Right ventricle myocardium superior (tissue), 1 donor: ENCODE results near the gene GPX6. TPM values are rescaled to one million over a fixed set of nuclear protein-coding genes. Genes with fewer than 3 reads are reported as not detected.
"Not testable (repeated sequence)": the region's sequence is repeated elsewhere in the genome, so short reads cannot be mapped to it uniquely, and the experiment has no call there.

Experiments used
- ATAC-seq: fragments of 200-7000 bp; cut with Tn5 transposase; one replicate; pipeline ENCODE4 v1.9.1; 2020; ENCODE audit warnings: mild to moderate bottlenecking; ENCODE audit not compliant: poor library complexity
- DNase-seq: peaks from one replicate; pipeline ENCODE4 v3.0.0-alpha.2; 2020
- intact Hi-C: fragments of 100-400 bp; cut with DNase I; formaldehyde crosslinking; loops from one replicate; pipeline ENCODE4 v1.11.2; 2022
- total RNA-seq: library from RNA; stranded (reverse); fragmentation: NEBNext Ultra II Directional; extraction: Animal tissue kit (Norgen Biotek cat#: 25700); gene quantifications from one replicate; pipeline ENCODE4 v1.2.1, GENCODE V29; 2021
- donor health status: DM: no; HTN: yes; CAD: no; lungs with severe emphysema.

The GPX6 gene
- total RNA-seq, 1 donor from 2014 or later, result not detected

- intact Hi-C loops, result no loop called here
- DNase-seq (no peak), ATAC-seq (no peak)
Measured at GRCh38 chr6:28531479-28532128, 16.0 kb upstream of the GPX6 start.

GRCh38 chr6:28530777-28531176 lies 15.2 kb upstream of the GPX6 start:
- ATAC-seq, result no peak
- intact Hi-C loops, result no loop called here
- no peak for DNase-seq

- no peak for ATAC-seq
- intact Hi-C loops, result no loop called here
- no peak for DNase-seq
Measured at GRCh38 chr6:28525496-28526039, 10.0 kb upstream of the GPX6 start, which contains the start of gene GPX5. Gene GPX5 (plus strand): TSS chr6:28525881. CDS start chr6:28526014, 133 bp downstream.

GRCh38 chr6:28523241-28523622 lies 7.6 kb upstream of the GPX6 start:
- DNase-seq, result no peak
- intact Hi-C loops, result no loop called here
- no peak for ATAC-seq

GRCh38 chr6:28522594-28523240 lies 7.1 kb upstream of the GPX6 start:
- intact Hi-C loops, result no loop called here
- ATAC-seq, result no peak

GRCh38 chr6:28517964-28518363 lies 2.4 kb upstream of the GPX6 start:
- DNase-seq (no peak), ATAC-seq (no peak)
- intact Hi-C loops, result no loop called here

More at GRCh38 chr6:28522594-28523240, 7.1 kb upstream of the GPX6 start:
- no peak for DNase-seq

- intact Hi-C loops, ATAC-seq, DNase-seq: not testable (repeated sequence)
Measured at GRCh38 chr6:28512387-28512786, 3.2 kb downstream of the GPX6 start.

GRCh38 chr6:28511628-28512300 lies 3.8 kb downstream of the GPX6 start:
- ATAC-seq, result no peak
- no peak for DNase-seq
- intact Hi-C loops, result no loop called here

GRCh38 chr6:28506807-28507475 lies 8.7 kb downstream of the GPX6 start:
- ATAC-seq (no peak), DNase-seq (no peak)
- intact Hi-C loops, result no loop called here

- DNase-seq (no peak), ATAC-seq (no peak)
- intact Hi-C loops, result no loop called here
Measured at GRCh38 chr6:28505733-28506132, 9.9 kb downstream of the GPX6 start.

GRCh38 chr6:28502709-28503305 lies 12.8 kb downstream of the GPX6 start:
- ATAC-seq, intact Hi-C loops, DNase-seq: not testable (repeated sequence)

GRCh38 chr6:28502136-28502535 lies 13.5 kb downstream of the GPX6 start:
- intact Hi-C loops, DNase-seq, ATAC-seq: not testable (repeated sequence)

GRCh38 chr6:28501259-28501658 lies 14.3 kb downstream of the GPX6 start:
- DNase-seq, result no peak
- intact Hi-C loops, result no loop called here

GRCh38 chr6:28497893-28498292 lies 17.7 kb downstream of the GPX6 start:
- no peak for ATAC-seq
- no peak for DNase-seq
- intact Hi-C loops, result no loop called here

More at GRCh38 chr6:28501259-28501658, 14.3 kb downstream of the GPX6 start:
- ATAC-seq, result no peak

- DNase-seq (no peak), ATAC-seq (no peak)
- intact Hi-C loops, result no loop called here
Measured at GRCh38 chr6:28497306-28497705, 18.3 kb downstream of the GPX6 start.

- no peak for DNase-seq
Measured at GRCh38 chr6:28496099-28496779, 19.4 kb downstream of the GPX6 start.

GRCh38 chr6:28491984-28492317 lies 23.6 kb downstream of the GPX6 start:
- intact Hi-C loops, result no loop called here
- DNase-seq, result no peak
- no peak for ATAC-seq

More at GRCh38 chr6:28496099-28496779, 19.4 kb downstream of the GPX6 start:
- intact Hi-C loops, result no loop called here
- no peak for ATAC-seq

- DNase-seq (no peak), ATAC-seq (no peak)
- intact Hi-C loops, result no loop called here
Measured at GRCh38 chr6:28490205-28490890, 25.2 kb downstream of the GPX6 start.
